HUDEP-2 (cell line): ENCODE results near the gene TNIK.
"Not testable (repeated sequence)": the region's sequence is repeated elsewhere in the genome, so short reads cannot be mapped to it uniquely, and the experiment has no call there.

Experiments used
- DNase-seq, 76 experiments: peaks; one replicate each; lab custom pipeline; 2025; ENCODE audit not compliant: unreplicated experiment in 76 of 76; lab: John Stamatoyannopoulos, UW

TNIK gene

GRCh38 chr3:171293142-171293782 is 166.9 kb downstream of the TNIK start:
- DNase-seq: no peak

GRCh38 chr3:171290680-171291079 is 169.5 kb downstream of the TNIK start:
- DNase-seq: no peak

GRCh38 chr3:171289291-171289690 is 170.9 kb downstream of the TNIK start:
- no peak for DNase-seq

- DNase-seq: not testable (repeated sequence)
Observed at GRCh38 chr3:171287761-171288160, 172.4 kb downstream of the TNIK start.

- no peak for DNase-seq
Observed at GRCh38 chr3:171286580-171287249, 173.5 kb downstream of the TNIK start.

GRCh38 chr3:171285287-171285686 is 174.9 kb downstream of the TNIK start:
- no peak for DNase-seq

- DNase-seq: no peak
Observed at GRCh38 chr3:171284308-171285075, 175.7 kb downstream of the TNIK start.

GRCh38 chr3:171283848-171284222 is 176.4 kb downstream of the TNIK start:
- DNase-seq: no peak

GRCh38 chr3:171283183-171283847 is 176.9 kb downstream of the TNIK start:
- no peak for DNase-seq

GRCh38 chr3:171282041-171282440 is 178.2 kb downstream of the TNIK start:
- DNase-seq: no peak

- DNase-seq: no peak
Observed at GRCh38 chr3:171281256-171281992, 178.8 kb downstream of the TNIK start.

GRCh38 chr3:171279972-171280371 is 180.2 kb downstream of the TNIK start:
- no peak for DNase-seq

- peak in 2 of 76 experiments; percentile 9 to 19 for DNase-seq
Observed at GRCh38 chr3:171278299-171278590, 182.0 kb downstream of the TNIK start.

GRCh38 chr3:171277456-171278298 is 182.5 kb downstream of the TNIK start:
- DNase-seq: no peak

- DNase-seq: no peak
Observed at GRCh38 chr3:171276923-171277322, 183.3 kb downstream of the TNIK start.

- DNase-seq: no peak
Observed at GRCh38 chr3:171274222-171274621, 186.0 kb downstream of the TNIK start.

GRCh38 chr3:171270541-171270940 is 189.7 kb downstream of the TNIK start:
- no peak for DNase-seq

- no peak for DNase-seq
Observed at GRCh38 chr3:171269542-171269941, 190.7 kb downstream of the TNIK start.

GRCh38 chr3:171268677-171269076 is 191.5 kb downstream of the TNIK start:
- DNase-seq: no peak

GRCh38 chr3:171267104-171267503 is 193.1 kb downstream of the TNIK start:
- no peak for DNase-seq
